PC-9 (cell line): ENCODE data around the gene RBM15B. TPM values are rescaled to one million over a fixed set of nuclear protein-coding genes. Genes with fewer than 3 reads are reported as not detected.
A peak's percentile ranks its signal among the peaks of the same experiment; 100 is the strongest.

Source experiments
- BruUV-seq: library from RNA; stranded (reverse); fragments of 400-500 nt; replicated peaks from 2 replicates; lab custom pipeline; 2021; lab: Mats Ljungman, UMichigan
- CTCF ChIA-PET: fragments of 300-600 bp; sonication (Branson Sonifier 250); formaldehyde crosslinking; loops from one replicate; lab custom pipeline; 2022; ENCODE audit warnings: antibody characterized with exemption; lab: Charles Lee
- POLR2A ChIA-PET: fragments of 300-600 bp; sonication (Branson Sonifier 250); formaldehyde crosslinking; loops from one replicate; lab custom pipeline; 2022; ENCODE audit warnings: antibody characterized with exemption; ENCODE audit not compliant: unreplicated experiment; lab: Charles Lee
- DNase-seq, 2 experiments: peaks; one replicate each; pipeline versions ENCODE4 v3.0.0 to v3.0.0-alpha.2; 2015 to 2022; ENCODE audit warnings: mixed read lengths in 1 of 2
- H2AFZ ChIP-seq: fragments of 200-600 bp; sonication (generic); 2 replicates; pipeline ENCODE4 v1.8.1; 2017; ENCODE audit warnings: antibody characterized with exemption
- H3F3A ChIP-seq: fragments of 200-600 bp; sonication (generic); 2 replicates; pipeline ENCODE4 v1.8.1; 2017; ENCODE audit warnings: antibody characterized with exemption, mild to moderate bottlenecking, low read depth; ENCODE audit not compliant: insufficient read depth
- H3K27ac ChIP-seq: fragments of 200-600 bp; sonication (generic); 2 replicates; pipeline ENCODE4 v1.6.1; 2016; ENCODE audit warnings: mixed run types
- H3K27me3 ChIP-seq: fragments of 200-600 bp; sonication (generic); 2 replicates; pipeline ENCODE4 v1.6.1; 2016; ENCODE audit warnings: low read depth, mixed run types; ENCODE audit not compliant: insufficient read depth
- H3K36me3 ChIP-seq: fragments of 200-600 bp; sonication (generic); 2 replicates; pipeline ENCODE4 v1.6.1; 2016; ENCODE audit warnings: low read depth, mixed run types
- H3K4me1 ChIP-seq: fragments of 200-600 bp; sonication (generic); replicated peaks from 2 replicates; pipeline ENCODE4 v1.6.1; 2016; ENCODE audit warnings: mixed run types; ENCODE audit not compliant: insufficient read depth
- H3K4me2 ChIP-seq: fragments of 200-600 bp; sonication (generic); 2 replicates; pipeline ENCODE4 v1.6.1; 2017; ENCODE audit warnings: mixed run types
- H3K4me3 ChIP-seq: fragments of 200-600 bp; sonication (generic); 2 replicates; pipeline ENCODE4 v1.6.1; 2016; ENCODE audit warnings: mixed run types
- H3K79me2 ChIP-seq: fragments of 200-600 bp; sonication (generic); 2 replicates; pipeline ENCODE4 v1.6.1; 2017; ENCODE audit warnings: low read depth, mixed run types
- H3K9me2 ChIP-seq: fragments of 200-600 bp; sonication (generic); 2 replicates; pipeline ENCODE4 v1.8.1; 2017; ENCODE audit warnings: mild to moderate bottlenecking; ENCODE audit not compliant: insufficient read depth
- H3K9me3 ChIP-seq: fragments of 200-600 bp; sonication (generic); 2 replicates; pipeline ENCODE4 v1.8.1; 2016; ENCODE audit warnings: low read depth; ENCODE audit not compliant: insufficient read depth
- H4K20me1 ChIP-seq: fragments of 200-600 bp; sonication (generic); 2 replicates; pipeline ENCODE4 v1.8.1; 2017; ENCODE audit not compliant: insufficient read depth
- EZH2 ChIP-seq: fragments of 200-600 bp; sonication (generic); IDR thresholded peaks from 2 replicates; pipeline ENCODE4 v1.8.0; 2017; ENCODE audit warnings: antibody characterized with exemption, low read depth
- intact Hi-C: fragments of 100-400 bp; cut with micrococcal nuclease; formaldehyde crosslinking; loops from one replicate; pipeline ENCODE4 v1.10.0; 2022; ENCODE audit not compliant: unreplicated experiment
- total RNA-seq: library from RNA; stranded (reverse); gene quantifications from 2 replicates; pipeline ENCODE4 v1.2.3, GENCODE V29; 2021
- TF ChIP-seq, protein P1 (sequence below): fragments of 200-600 bp; sonication (generic); conservative IDR thresholded peaks from 2 replicates; pipeline ENCODE4 v1.6.1; 2017; ENCODE audit warnings: mixed run types, antibody characterized with exemption, mild to moderate bottlenecking, moderate library complexity

The RBM15B gene
- total RNA-seq, 1 experiment from 2014 or later, result 29.4 TPM

DNA sequence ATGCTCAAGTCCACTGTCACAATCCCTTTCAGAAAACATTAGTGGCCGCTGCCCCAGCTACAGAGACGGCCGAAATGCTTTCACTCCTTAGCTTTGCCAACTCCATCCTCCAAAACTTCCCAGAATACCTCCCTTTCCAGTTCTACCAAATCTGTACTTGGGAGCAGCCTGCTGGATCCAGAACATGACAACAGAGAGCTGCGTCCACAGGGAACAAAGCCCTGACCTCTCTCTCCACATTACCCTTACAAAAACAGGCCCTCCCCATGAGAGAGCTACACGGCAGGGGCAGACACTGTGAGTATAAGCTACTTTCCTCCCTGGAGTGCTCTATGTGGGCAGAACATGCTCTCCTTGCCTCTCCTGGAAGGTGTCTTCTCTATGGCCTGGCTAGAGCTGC lies 6.3 kb downstream of the RBM15B start:
- H3K4me3 ChIP-seq, result no peak overlapping the region
- intact Hi-C loops, result no loop called here
- CTCF ChIA-PET, result no interaction called here
- no peak for TF ChIP-seq EZH2
- TF ChIP-seq, protein P1, sequence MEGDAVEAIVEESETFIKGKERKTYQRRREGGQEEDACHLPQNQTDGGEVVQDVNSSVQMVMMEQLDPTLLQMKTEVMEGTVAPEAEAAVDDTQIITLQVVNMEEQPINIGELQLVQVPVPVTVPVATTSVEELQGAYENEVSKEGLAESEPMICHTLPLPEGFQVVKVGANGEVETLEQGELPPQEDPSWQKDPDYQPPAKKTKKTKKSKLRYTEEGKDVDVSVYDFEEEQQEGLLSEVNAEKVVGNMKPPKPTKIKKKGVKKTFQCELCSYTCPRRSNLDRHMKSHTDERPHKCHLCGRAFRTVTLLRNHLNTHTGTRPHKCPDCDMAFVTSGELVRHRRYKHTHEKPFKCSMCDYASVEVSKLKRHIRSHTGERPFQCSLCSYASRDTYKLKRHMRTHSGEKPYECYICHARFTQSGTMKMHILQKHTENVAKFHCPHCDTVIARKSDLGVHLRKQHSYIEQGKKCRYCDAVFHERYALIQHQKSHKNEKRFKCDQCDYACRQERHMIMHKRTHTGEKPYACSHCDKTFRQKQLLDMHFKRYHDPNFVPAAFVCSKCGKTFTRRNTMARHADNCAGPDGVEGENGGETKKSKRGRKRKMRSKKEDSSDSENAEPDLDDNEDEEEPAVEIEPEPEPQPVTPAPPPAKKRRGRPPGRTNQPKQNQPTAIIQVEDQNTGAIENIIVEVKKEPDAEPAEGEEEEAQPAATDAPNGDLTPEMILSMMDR, result no peak
- H3K27me3 ChIP-seq, result no peaks in the 10 kb centered on the region
- no peak overlapping the region for H3K4me2 ChIP-seq
- POLR2A ChIA-PET, result no interaction called here
- no peak overlapping the region for H3K27ac ChIP-seq
- H3F3A ChIP-seq, result peaks cover 34% of the 10 kb centered on the region
- BruUV-seq, result no TSS peak
- peaks cover 27% of the 10 kb centered on the region for H3K79me2 ChIP-seq
- H3K9me2 ChIP-seq, result no peaks in the 10 kb centered on the region
- H4K20me1 ChIP-seq, result peaks cover 23% of the 10 kb centered on the region
- no peak overlapping the region for H2AFZ ChIP-seq
- peaks cover 18% of the 10 kb centered on the region for H3K36me3 ChIP-seq
- H3K9me3 ChIP-seq, result no peaks in the 10 kb centered on the region
- no peak for DNase-seq
- peaks cover 6% of the 10 kb centered on the region for H3K4me1 ChIP-seq

DNA sequence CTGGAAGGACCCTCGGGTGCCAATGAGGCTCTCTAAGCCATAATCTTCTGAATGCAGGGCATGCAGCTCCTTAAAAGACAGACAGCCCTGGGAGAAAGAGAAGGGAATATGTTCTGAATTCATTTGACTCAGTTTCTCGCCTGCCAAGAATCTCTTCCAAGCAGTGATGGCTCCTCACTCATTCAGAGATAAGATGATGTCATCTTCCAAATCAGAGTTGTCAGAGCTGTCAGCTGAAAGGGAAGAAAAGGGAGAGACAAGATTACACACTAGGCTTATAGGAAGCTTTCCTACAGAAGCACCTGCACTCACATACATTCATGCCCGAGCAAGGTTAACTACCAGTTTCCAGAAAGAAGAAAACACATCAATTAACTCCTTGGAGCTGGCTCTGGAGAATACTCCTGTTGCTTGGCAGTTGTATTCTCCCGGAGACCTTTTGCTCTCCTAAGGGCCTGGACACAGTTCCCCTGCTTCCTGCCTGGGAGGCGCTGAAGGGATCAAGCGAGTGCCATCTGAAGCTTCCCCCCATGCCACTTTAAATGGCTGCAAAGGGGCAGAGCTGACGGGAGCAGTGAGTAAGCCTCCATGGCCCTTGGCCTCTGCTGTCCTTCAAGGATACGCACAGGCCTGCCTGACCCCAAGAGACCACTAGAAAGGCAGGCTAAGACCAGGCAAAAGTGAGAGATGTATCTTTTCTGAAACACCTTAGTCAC lies 7.7 kb downstream of the RBM15B start:
- H3K27ac ChIP-seq, result no peak overlapping the region
- BruUV-seq, result no TSS peak
- TF ChIP-seq EZH2, result no peak
- TF ChIP-seq, protein P1, result no peak
- ChIA-PET POLR2A (interaction anchor here (0.6 kb wide), 2 partner anchors 14 to 403 kb away, joined by 5 read pairs; partner anchors contain the start of gene MANF), CTCF (no interaction called here)
- H3K4me2 ChIP-seq, result no peak overlapping the region
- no peak overlapping the region for H3K4me3 ChIP-seq
- H4K20me1 ChIP-seq, result peaks cover 21% of the 10 kb centered on the region
- H3K9me2 ChIP-seq, result no peaks in the 10 kb centered on the region
- no peaks in the 10 kb centered on the region for H3K9me3 ChIP-seq
- intact Hi-C loops, result no loop called here
- peaks cover 6% of the 10 kb centered on the region; the same call in 1 of the 2 replicates for H3K36me3 ChIP-seq
- H3F3A ChIP-seq, result peaks cover 33% of the 10 kb centered on the region
- H2AFZ ChIP-seq, result no peak overlapping the region
- no peak for DNase-seq
- H3K79me2 ChIP-seq, result peaks cover 14% of the 10 kb centered on the region
- H3K27me3 ChIP-seq, result no peaks in the 10 kb centered on the region
- no peaks in the 10 kb centered on the region for H3K4me1 ChIP-seq

DNA sequence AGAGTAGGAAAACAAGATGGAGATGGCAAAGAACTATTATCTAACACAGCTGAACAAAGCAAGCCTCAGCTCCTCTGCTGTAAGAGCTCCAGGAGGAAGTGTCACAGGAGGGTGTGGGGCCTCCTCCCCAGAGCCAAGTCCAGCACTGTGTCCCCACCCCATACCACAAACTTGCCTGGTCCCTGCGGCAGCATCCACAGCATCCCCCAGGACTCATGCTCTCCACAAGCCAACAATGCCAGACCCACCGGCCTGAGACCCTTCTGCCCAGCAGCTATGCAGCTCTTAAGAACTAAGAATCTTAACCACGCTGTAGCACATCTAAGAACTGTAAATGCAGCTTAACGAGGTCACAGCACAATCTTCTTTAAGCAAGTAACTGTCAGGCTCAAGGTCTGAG lies 9.1 kb downstream of the RBM15B start:
- Histone ChIP-seq H3K27ac (no peak overlapping the region), H3K79me2 (no peaks in the 10 kb centered on the region), H3K9me2 (no peaks in the 10 kb centered on the region), H3K4me3 (no peak overlapping the region), H3K4me1 (no peaks in the 10 kb centered on the region), H2AFZ (no peak overlapping the region), H3K4me2 (no peak overlapping the region), H3K36me3 (no peaks in the 10 kb centered on the region), H3K27me3 (no peaks in the 10 kb centered on the region), H4K20me1 (peaks cover 7% of the 10 kb centered on the region; the same call in 1 of the 2 replicates), H3K9me3 (no peaks in the 10 kb centered on the region), H3F3A (peaks cover 24% of the 10 kb centered on the region)
- TF ChIP-seq EZH2, result no peak
- TF ChIP-seq, protein P1, result no peak
- BruUV-seq, result no TSS peak
- intact Hi-C loops, result no loop called here
- CTCF ChIA-PET, result interaction anchor here (0.6 kb wide), 1 partner anchor 319 kb away, joined by 3 read pairs; no protein-coding TSS in a partner anchor
- DNase-seq, result peak in 1 of 2 experiments; percentile 26
- POLR2A ChIA-PET, result no interaction called here
